HG02885 (cell line): ENCODE results near the gene CAMTA1.
"Not testable (repeated sequence)": the region's sequence is repeated elsewhere in the genome, so short reads cannot be mapped to it uniquely, and the experiment has no call there.

ENCODE experiments used
- ATAC-seq: cut with Tn5 transposase; IDR thresholded peaks from one replicate; pipeline ENCODE4 v1.9.1; 2021; ENCODE audit warnings: mild to moderate bottlenecking; ENCODE audit not compliant: unreplicated experiment, poor library complexity

CAMTA1 gene

GRCh38 chr1:7767176-7767575 lies 981.9 kb downstream of the CAMTA1 start:
- no peak for ATAC-seq

DNA sequence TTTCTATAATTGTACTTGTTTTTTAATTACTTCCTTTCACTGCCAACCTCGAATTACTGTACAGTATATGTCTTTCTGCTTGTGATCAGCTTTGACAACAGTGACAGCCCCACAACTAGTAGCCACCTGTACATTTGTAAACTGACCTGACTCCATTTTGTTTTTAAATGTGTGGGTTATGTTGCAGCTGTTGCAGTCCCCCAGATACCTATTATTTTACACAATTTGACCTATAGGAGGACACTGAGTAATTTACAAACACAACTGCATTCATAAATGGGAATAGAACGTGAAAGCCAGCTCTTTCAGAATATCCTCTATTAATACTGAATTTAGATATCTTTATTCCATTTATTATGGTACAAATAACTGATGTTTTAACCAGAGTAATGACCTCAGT lies 983.3 kb downstream of the CAMTA1 start:
- no peak for ATAC-seq

- ATAC-seq: no peak
Measured at GRCh38 chr1:7769673-7770412, 984.6 kb downstream of the CAMTA1 start.

- no peak for ATAC-seq
Measured at GRCh38 chr1:7770669-7770996, 985.4 kb downstream of the CAMTA1 start.

DNA sequence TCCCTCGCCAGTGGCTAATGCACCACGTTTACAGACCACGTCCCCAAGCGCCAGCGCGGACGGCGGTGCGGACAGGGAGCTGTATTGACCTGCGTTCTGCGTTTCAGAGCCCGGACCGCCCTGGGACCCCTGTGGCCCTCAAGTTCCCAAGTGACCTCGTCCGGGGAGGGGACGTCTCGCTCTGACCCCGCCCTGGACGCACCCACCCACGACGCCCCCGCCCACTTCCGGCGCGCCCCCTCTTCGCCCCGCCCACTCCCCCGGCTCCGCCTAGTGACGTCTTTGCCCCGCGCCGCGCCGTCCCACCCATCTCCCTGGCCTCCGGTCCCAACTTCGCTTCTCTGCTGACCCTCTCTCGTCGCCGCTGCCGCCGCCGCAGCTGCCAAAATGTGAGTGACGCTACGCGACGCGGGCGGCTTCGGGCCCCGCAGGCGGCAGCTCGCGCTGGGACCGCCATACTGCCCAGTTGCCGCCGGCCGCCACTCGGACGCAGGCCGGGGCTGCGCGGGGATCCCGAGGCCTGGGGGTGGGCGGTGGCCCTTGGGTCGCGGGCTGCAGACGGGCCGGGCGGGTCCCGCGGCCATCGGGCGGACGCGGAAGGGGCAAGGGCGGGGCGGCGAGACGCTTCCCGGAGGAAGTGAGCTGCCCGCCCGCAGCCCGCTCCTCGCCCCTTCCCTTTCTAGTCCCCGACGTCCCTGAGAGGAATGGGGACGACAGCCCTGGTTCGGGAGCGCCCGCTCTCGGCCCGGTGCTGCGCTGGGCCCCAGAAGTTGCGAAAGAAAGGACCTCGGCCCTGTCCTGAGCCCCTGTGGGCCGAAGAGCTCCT lies 986.0 kb downstream of the CAMTA1 start, which contains the start of gene VAMP3:
Gene VAMP3, plus strand, starts transcription at position 300 of the 826 bp plus-strand sequence. Its CDS starts 88 bp downstream, at position 388.
- ATAC-seq: peak; percentile 82

GRCh38 chr1:7771823-7772299 lies 986.6 kb downstream of the CAMTA1 start:
- ATAC-seq: no peak

DNA sequence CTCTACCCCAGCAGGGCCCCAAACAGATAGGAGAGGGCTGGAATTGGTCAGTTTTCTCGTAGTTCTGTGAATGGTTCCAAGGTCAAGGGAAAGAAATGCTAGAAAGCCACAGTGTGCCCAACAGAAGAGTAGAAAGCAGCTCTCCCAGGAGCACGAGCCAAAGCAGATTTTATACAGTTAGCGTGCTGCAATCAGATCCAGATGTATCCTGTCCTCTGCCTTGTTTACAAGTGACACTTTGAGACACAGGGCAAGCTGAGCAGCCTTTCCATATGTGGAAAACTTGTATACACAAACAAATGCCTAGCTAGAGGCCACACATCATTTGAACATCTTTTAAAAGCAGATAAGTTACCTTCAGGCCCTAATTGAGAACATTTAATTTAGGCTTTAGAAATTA lies 992.3 kb downstream of the CAMTA1 start:
- no peak for ATAC-seq

DNA sequence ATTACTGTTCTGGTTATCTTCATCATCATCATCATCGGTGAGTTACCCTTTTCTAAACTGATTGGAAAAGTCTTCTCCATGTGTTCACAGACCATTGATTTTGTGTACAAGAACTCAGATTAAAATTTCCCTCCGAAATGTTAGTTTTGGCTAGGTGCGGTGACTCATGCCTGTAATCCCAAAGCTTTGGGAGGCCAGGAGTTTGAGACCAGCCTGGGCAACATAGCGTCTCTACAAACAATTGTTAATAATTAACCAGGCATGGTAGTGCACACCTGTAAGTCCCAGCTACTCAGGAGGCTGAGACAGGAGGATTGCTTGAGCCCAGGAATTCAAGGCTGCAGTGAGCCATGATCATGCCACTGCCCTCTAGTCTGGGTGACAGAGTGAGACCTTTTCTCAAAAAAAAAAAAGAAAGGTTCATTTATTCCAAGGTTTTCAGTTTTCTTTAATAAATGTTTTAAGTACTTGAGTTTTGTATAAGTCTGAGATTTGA lies 992.9 kb downstream of the CAMTA1 start:
- no peak for ATAC-seq

GRCh38 chr1:7780976-7781375 lies 995.7 kb downstream of the CAMTA1 start:
- no peak for ATAC-seq

- no peak for ATAC-seq
Measured at GRCh38 chr1:7781501-7781900, 996.2 kb downstream of the CAMTA1 start.

DNA sequence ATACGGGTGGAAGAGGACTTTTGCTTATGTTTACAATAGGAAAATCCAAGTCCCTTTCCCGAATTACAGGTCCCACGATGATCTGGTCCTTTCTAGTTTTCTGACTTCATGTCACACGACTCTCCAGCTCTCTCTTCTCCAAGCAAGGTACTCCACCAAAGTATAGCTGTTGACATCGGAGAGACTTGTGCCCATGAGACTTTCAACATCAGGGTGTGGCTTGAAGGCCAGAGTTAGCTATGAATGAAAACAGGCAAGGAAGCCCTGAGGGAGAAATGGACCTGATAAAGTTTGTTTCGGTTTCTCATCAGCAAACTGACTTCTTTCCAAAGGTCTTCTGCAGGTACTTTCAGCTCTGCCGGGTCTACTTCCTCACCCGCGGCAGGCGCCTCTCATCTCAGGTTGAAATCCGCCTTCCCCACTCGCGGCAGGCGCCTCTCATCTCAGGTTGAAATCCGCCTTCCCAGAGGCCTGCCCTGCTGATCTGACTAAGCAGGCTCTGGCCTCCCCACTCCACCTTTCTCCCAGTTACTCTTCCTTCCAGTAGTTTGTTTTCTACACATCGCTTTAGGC lies 996.8 kb downstream of the CAMTA1 start:
- ATAC-seq: no peak

DNA sequence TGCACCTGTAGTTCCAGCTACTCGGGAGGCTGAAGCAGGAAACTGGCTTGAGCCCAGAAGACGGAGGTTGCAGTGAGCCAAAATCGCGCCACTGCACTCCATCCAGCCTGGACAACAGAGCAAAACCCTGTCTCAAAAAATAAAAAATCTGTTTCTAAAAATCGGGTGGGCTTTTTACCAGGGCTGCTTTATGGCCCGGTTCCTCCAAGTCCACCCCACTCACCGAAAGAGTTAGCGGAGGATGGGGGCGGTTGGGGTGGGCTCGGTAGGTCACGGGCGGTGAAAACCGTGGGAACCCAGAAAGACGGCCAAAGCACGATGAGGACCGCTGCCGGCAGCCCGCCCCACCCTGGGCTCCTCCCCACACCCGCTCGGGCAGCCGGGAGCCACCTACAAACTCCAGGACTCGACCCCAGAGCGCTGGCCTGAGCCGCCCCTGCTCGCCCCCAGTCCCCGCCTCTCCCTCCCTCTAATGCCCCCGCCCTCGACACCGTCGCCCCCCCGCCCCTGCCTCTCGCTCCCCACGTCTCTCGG lies 998.0 kb downstream of the CAMTA1 start:
- ATAC-seq: no peak

- peak; percentile 88 for ATAC-seq
Measured at GRCh38 chr1:7783826-7784491, 998.7 kb downstream of the CAMTA1 start, which contains the start of gene PER3. PER3 (plus strand) TSS chr1:7784291; CDS start chr1:7784878, 587 bp downstream.

DNA sequence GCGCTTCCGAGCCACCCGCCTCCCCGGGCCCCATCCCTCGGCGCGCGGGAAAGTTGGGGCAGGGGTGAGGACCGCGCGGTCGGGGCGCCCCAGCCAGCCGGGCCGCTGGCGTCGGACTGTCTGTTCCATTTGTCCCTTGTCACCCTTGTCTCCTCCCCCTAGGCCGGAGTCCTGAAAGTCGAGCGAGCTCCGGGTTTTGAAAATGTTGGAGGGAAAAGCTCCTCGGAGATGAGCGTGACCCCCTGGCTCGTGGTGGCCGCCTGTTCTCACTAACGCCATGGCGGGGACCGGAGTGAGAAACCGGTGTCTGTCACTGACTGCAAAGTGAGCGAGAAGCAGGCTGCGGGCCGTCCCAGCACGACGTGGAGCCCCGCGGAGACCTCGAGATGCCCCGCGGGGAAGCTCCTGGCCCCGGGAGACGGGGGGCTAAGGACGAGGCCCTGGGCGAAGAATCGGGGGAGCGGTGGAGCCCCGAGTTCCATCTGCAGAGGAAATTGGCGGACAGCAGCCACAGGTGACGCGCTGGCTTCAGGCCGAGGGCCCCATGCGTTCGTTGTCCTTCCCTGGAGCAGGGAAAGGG lies 999.3 kb downstream of the CAMTA1 start:
- no peak for ATAC-seq

- no peak for ATAC-seq
Measured at GRCh38 chr1:7785108-7785507, 999.9 kb downstream of the CAMTA1 start.

- no peak for ATAC-seq
Measured at GRCh38 chr1:7786795-7787194, 1001.5 kb downstream of the CAMTA1 start.

DNA sequence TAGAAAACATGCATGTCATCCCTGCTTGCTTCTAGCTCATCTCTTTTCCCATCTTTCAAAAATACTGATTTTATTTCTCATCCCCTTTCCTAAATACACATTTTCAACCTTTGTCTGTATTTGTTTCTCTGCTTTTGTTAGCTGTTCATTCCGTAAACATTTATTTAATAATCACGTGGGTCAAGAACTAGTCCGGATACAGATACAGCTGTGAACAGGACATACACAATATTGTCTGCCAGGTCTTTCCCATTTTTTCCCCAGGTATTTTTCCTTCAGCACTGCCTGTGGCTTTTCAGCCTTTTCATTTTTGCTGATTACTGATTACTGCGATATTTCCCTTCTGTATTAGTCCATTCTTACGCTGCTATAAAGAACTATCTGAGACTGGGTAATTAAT lies 1004.6 kb downstream of the CAMTA1 start:
- no peak for ATAC-seq

GRCh38 chr1:7791027-7791426 lies 1005.8 kb downstream of the CAMTA1 start:
- ATAC-seq: not testable (repeated sequence)

DNA sequence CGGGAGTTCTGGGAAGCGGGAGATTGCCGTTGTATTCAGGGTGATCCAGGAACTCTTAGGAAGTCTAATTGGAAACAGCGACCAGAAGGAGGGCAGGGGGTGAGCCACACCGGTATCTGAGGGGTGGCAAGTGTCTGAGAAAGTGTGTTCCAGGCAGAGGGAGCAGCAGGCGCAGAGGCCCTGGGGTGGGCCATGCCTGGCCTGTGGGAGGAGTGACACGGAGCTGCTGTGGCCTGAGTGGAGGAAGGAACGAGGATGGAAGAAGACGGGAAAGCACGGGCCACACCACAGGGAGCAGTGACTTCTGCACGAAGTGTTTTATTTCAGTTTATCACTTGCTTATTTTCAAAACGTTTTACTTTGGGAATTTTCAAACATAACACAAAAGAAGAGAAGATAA lies 1010.2 kb downstream of the CAMTA1 start:
- ATAC-seq: no peak

- ATAC-seq: no peak
Measured at GRCh38 chr1:7805460-7805859, 1020.2 kb downstream of the CAMTA1 start.
